Glomerular endothelial cell (primary cell): ENCODE data around the gene TINCR. TPM values are rescaled to one million over a fixed set of nuclear protein-coding genes. Genes with fewer than 3 reads are reported as not detected.

Experiments used
- DNase-seq: peaks from one replicate; pipeline ENCODE4 v3.0.0-alpha.2; 2011; ENCODE audit warnings: low read depth, low spot score; ENCODE audit errors: extremely low read depth
- total RNA-seq: library from RNA; depleted of rRNA; stranded (reverse); fragments of >200 nt; gene quantifications from 2 replicates; pipeline ENCODE4 v1.2.3, GENCODE V29; 2015

TINCR gene
- total RNA-seq, 1 donor from 2014 or later: not detected

DNA sequence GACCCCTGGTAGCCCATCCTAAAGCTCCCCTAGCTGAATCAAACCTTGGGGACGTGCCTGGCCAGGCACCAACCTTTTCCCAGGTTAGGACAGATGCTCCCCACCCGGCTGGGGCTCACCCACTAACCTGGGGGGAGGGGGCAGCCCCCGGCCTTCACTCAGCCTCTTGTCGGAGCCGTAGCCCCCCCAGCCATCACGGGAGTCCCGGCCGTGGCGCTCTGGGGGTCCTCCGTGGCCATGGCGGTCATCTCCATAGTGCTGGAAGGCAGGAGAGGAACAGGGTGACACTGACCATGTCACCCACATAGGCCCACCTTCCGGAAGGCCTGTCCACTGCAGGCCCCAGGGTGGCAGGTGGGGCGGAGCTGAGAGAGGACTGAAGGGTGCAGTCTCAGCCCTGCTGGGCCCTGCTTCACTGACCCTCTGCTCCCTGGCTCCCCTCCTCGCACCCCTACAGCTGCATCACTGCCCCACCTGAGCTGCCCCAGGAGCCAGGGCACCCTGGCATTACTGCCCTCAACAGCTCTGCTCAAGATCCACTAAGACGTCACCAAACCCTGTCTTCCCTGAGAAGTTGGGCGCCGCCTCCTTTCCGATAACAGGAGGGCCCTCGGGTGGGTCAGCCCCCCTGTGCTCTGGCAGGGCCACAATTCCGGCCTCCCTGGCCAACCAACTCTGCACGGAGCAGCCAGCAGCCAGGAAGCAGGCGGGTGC is 22.6 kb upstream of the TINCR start:
- DNase-seq: no peak

- no peak for DNase-seq
Measured at GRCh38 chr19:5588906-5589676, 21.3 kb upstream of the TINCR start.

DNA sequence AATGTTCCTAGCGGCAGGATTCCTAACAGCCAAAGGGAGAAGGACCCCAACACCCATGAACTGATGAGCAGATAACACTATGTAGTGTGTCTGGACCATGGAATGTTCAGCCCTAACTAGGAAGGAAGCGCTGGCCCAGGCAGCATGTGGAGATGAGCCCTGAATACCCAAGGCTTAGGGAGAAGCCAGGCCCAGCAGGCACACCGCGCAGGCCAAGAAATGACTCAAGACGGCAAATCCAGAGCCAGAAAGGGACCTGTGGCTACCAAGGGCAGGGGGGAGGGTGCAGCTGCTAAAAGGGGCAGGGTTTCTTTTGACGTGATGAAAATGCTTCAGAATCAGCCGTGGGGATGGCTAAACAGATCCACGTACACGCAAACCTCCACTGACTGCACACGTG is 20.7 kb upstream of the TINCR start:
- no peak for DNase-seq

DNA sequence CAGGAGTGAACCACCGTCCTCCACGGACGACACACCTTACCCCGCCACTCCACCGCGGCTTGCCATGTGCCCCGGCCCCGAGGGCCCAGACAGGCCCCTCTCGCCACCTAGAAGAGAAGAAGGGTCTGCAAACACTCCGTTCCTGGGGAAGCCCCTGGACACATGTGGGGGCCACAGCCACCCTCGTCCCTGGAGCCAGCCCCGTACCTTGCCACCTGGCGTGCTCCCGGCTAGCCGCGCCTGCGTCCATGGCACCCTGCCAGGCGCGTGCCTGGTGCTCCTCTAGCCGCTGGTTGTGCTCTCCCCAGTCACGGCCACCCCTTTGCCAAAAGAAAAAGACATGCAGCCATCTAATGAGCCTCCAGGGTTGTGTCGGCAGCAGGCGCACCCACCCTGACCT is 19.9 kb upstream of the TINCR start:
- no peak for DNase-seq

GRCh38 chr19:5587071-5587455 is 19.3 kb upstream of the TINCR start:
- no peak for DNase-seq

GRCh38 chr19:5586300-5587070 is 18.7 kb upstream of the TINCR start:
- DNase-seq: no peak

- DNase-seq: no peak
Measured at GRCh38 chr19:5585461-5586299, 17.9 kb upstream of the TINCR start.

GRCh38 chr19:5580161-5580571 is 12.4 kb upstream of the TINCR start:
- no peak for DNase-seq

- no peak for DNase-seq
Measured at GRCh38 chr19:5579697-5580096, 11.9 kb upstream of the TINCR start.

DNA sequence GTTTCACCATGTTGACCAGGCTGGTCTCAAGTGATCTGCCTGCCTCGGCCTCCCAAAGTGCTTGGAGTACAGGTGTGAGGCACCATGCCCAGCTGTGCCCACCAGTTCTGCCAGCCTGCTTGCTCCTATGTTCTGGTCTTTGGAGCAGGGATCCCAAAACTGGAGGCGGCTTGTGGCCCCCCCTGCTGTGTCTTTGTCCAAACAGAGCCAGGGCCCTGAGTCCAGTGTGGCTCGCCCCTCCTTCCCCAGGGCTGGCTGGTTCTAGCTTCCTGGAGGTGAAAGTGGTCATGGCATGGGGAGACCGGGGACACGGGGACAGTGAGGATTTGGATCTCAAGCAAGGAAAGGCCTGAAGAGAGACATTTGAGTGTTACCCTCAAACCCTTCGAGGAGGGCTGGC is 11.5 kb upstream of the TINCR start:
- no peak for DNase-seq

DNA sequence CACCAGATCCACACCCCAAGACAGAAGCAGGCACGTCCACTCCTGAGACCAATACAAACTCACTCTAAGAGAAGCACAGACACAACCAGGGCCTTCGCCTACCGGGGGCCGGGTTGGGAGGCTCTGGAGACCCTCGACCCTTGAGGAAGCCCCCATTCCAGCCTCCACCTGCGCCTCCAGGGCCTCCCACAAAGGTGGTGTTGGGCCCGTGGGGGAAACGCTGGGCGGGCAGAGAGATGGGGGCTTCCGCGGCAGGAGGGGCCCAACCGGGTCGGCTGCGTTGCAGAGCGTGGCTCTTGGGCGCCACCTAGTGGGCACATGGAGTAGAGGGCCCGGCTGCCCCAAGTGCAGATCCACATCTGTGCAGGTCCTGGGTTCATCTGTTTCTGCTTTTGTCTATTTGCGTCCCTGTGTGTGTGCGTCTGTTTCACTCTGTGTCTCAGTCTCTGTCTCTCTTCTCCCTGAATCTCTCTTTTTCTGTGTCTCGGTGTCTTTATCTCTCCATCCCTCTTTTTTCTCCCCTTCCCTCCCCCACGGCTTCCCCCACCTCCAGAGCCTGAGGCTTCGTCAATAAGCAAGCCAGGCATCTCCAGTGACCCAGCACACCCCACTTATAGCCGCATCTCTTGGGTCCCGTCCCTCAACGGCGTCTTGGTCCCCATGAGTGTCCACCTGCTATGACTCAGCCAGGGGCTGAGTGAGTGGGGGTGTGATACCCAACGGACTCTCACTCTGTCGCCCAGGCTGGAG is 10.5 kb upstream of the TINCR start:
- DNase-seq: no peak

GRCh38 chr19:5575590-5575989 is 7.8 kb upstream of the TINCR start:
- no peak for DNase-seq

DNA sequence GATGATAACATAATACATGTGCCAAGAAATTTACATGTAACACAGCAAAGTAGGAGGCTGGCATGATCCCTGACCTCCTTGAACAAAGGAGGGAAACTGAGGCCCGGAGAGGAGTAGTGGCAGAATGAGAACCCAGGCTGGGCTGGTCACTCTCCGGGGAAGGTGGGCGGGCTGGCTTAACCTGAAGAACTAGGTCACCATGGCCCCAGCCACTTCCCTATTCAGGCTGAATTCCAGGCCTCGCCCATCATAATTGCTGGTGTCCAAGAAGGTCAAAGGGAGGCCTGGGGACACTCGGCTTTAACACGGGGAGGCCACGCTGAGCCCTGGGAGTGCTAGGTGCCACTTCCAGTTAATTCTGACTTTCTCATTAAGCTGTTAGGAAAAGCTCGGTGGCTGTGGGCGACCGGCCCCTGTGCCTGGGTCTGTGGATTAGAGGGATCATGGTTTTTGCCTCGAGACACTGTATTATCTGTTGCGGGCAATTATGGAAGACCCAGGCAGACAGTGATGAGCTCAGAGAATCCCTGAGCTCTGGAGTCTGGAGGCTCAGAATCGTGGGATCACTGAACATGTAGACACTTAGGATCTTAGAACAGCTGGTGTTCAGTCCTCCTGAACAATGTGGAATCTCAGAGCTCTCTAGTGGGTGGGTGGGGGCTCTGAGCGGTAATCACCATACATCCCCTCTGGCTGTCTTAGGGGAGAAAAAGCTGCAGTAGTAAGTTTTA is 5.0 kb upstream of the TINCR start:
- no peak for DNase-seq

DNA sequence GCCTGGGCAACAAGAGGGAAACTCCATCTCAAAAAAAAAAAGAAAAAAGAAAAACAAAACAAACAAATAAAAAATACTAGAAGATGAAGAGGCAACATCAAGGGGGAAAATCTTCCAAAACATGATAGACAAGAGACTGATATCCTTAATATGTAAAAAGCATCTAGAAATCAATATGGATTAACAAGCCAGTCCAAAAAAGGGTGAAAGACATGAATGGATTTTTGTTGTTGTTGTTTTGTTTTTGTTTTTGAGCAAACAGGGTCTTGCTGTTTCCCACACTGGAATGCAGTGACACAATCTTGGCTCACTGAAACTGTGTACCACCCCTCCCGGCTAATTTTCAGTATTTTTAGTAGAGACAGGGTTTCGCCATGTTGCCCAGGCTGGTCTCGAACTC is 4.0 kb upstream of the TINCR start:
- DNase-seq: no peak

GRCh38 chr19:5567970-5568407 is 236 bp upstream of the TINCR start:
- DNase-seq: no peak

DNA sequence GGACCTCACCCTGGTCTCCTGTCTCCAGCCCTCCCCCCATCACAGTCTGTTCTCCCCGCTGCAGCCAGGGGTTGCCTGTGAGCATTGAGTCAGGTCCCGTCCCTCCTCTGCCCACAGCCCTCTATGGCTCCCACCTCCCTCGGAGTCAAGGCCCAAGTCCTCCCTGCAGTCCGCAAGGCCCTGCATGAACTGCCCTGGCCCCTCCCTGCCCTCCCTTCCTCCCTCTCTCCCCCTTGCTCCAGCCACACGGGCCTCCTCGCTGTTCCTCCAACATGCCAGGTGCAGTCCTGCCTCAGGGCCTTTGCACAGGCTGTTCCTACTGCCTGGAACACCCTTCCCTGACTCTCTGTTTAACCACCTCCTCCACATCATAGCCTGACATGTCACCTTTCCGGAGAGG is 2.8 kb downstream of the TINCR start:
- no peak for DNase-seq

DNA sequence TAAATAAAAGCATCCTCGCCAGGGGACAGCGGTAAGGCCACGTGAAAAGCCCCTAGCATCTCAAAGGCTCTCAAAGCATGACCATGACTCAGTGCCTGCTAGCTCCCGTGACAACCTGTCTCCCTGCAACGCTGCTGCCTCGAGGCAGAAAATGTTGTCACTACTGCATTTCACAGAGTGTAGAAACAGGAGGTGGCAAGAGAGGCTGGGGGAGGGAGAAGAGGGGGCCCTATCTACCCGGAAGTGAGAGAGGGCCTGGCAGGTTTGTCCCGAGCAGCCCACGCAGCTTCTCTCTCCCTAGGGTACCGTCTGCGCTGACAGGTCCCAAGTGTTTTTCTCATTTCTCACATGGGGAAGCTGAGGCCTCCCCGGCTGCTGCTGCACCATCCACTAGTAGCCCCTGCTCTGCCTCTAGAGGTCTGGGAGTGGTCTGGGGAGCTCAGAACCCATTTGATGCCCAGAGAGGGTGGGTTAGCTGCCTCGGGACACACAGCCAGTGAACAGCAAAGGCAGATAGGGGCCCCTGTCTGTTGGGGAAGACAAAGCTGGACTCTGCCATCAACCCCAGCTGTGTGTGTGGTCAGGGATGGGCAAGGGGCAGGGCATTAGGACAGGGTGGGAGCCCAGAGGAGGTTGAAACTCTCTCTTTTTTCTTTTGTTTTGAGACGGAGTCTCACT is 3.7 kb downstream of the TINCR start:
- DNase-seq: no peak

GRCh38 chr19:5563008-5563431 is 4.7 kb downstream of the TINCR start:
- DNase-seq: no peak

DNA sequence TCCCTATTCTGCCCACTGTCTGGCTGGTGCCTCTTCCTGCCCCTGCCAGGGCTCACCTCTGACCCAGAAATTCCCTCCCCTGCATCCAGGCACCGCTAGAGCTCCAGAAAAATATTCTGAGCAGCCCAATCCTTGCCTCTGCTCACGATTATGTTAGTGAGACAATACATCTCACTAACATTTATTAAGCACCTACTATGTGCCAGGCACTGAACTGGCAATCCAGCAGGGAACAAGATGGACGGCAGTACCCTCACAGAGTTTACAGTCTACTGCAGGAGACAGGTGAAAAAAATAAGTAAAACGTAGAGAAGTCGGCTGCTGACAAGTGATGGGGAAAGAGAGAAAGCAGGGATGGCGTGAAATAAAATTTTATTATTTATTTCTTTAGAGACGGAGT is 5.5 kb downstream of the TINCR start:
- no peak for DNase-seq
